GM12875 (cell line): ENCODE data around the gene MYO15B.

ENCODE experiments used
- H3K4me3 ChIP-seq: one replicate; pipeline ENCODE4 v1.5.1; 2011; ENCODE audit warnings: low read depth, low read length, control low read depth
- TF ChIP-seq, protein P1 (sequence below): IDR thresholded peaks from 2 replicates; pipeline ENCODE4 v1.5.1; 2011; ENCODE audit warnings: low read depth, mild to moderate bottlenecking, control low read depth, inconsistent platforms, low read length, moderate library complexity, borderline replicate concordance; ENCODE audit not compliant: insufficient read depth

Gene MYO15B

GRCh38 chr17:75610103-75610984 lies 22.7 kb downstream of the MYO15B start:
- TF ChIP-seq, protein P1, sequence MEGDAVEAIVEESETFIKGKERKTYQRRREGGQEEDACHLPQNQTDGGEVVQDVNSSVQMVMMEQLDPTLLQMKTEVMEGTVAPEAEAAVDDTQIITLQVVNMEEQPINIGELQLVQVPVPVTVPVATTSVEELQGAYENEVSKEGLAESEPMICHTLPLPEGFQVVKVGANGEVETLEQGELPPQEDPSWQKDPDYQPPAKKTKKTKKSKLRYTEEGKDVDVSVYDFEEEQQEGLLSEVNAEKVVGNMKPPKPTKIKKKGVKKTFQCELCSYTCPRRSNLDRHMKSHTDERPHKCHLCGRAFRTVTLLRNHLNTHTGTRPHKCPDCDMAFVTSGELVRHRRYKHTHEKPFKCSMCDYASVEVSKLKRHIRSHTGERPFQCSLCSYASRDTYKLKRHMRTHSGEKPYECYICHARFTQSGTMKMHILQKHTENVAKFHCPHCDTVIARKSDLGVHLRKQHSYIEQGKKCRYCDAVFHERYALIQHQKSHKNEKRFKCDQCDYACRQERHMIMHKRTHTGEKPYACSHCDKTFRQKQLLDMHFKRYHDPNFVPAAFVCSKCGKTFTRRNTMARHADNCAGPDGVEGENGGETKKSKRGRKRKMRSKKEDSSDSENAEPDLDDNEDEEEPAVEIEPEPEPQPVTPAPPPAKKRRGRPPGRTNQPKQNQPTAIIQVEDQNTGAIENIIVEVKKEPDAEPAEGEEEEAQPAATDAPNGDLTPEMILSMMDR: no peak
- no peak overlapping the region for H3K4me3 ChIP-seq

- TF ChIP-seq, protein P1: no peak
- H3K4me3 ChIP-seq: no peak overlapping the region
Observed at GRCh38 chr17:75611851-75612429, 24.3 kb downstream of the MYO15B start.

DNA sequence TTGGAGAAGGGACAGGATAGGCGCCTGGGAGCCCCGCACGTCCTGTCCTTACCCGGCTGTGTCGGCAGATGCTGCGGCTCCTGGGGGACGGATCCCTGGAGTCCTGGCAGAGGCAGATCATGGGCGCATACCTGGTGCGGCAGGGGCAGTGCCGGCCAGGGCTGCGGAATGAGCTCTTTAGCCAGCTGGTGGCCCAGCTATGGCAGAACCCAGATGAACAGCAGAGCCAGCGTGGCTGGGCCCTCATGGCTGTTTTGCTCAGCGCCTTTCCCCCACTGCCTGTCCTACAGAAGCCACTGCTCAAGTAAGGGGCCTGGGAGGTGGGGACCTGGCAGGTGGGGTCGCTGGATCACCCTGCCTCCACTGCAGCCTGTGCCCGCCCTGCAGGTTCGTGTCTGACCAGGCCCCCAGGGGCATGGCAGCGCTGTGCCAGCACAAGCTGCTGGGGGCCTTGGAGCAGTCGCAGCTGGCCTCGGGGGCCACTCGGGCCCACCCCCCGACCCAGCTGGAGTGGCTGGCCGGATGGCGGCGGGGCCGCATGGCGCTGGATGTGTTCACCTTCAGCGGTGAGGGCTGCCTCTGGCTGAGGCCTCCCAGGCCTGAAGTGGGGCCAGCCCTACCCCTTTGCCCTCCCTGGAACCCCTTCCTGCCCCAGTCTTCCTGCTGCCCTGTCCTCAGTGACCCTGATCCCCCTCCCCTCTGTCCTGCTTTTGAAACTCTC lies 25.5 kb downstream of the MYO15B start:
- TF ChIP-seq, protein P1: no peak
- no peak overlapping the region for H3K4me3 ChIP-seq

- TF ChIP-seq, protein P1: peak; percentile 41; the same call in 1 of the 2 replicates
Observed at GRCh38 chr17:75614006-75614405, 26.4 kb downstream of the MYO15B start.

DNA sequence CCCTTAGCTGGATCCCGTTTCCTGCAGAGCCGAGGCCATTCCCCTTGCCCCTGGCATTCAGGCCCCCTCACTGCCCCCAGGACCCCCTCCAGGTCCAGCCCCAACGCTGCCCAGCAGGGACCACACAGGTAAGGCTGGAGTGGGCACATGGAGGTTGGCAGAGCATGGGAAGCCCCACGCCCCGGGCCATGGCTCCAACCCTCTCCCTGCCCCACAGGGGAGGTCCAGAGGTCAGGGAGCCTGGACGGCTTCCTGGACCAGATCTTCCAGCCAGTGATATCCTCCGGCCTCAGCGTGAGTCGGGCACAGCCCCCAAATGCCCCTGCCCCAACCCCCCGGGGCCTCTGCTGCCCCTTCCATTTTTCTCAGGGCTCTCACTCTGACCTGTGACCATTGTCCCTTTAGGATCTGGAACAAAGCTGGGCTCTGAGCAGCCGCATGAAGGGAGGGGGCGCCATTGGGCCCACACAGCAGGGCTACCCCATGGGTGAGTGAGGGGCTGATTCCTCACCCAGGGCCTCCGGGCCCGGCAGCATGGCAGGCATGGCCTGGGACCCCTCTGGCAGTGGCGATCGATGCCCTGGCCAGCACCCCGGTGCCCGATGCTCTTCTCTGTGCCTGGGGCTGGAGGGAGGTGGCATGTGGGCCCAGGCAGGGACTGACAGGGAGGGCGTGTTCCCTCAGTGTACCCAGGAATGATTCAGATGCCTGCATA lies 27.1 kb downstream of the MYO15B start:
- TF ChIP-seq, protein P1: no peak
- H3K4me3 ChIP-seq: no peak overlapping the region

More at GRCh38 chr17:75614006-75614405, 26.4 kb downstream of the MYO15B start:
- H3K4me3 ChIP-seq: no peak overlapping the region

- H3K4me3 ChIP-seq: no peak overlapping the region
- TF ChIP-seq, protein P1: no peak
Observed at GRCh38 chr17:75615301-75615700, 27.7 kb downstream of the MYO15B start.
